Activated naive CD8-positive, alpha-beta T cell treated with anti-CD3 and anti-CD28 coated beads, Interleukin-2, amount 50 U/mL, for 16 hours (primary cell): ENCODE data around the gene RASGEF1C.

Experiments used
- DNase-seq: peaks from one replicate; pipeline ENCODE4 v3.0.0-alpha.2; 2020; ENCODE audit warnings: low read depth, low spot score

Gene RASGEF1C

DNA sequence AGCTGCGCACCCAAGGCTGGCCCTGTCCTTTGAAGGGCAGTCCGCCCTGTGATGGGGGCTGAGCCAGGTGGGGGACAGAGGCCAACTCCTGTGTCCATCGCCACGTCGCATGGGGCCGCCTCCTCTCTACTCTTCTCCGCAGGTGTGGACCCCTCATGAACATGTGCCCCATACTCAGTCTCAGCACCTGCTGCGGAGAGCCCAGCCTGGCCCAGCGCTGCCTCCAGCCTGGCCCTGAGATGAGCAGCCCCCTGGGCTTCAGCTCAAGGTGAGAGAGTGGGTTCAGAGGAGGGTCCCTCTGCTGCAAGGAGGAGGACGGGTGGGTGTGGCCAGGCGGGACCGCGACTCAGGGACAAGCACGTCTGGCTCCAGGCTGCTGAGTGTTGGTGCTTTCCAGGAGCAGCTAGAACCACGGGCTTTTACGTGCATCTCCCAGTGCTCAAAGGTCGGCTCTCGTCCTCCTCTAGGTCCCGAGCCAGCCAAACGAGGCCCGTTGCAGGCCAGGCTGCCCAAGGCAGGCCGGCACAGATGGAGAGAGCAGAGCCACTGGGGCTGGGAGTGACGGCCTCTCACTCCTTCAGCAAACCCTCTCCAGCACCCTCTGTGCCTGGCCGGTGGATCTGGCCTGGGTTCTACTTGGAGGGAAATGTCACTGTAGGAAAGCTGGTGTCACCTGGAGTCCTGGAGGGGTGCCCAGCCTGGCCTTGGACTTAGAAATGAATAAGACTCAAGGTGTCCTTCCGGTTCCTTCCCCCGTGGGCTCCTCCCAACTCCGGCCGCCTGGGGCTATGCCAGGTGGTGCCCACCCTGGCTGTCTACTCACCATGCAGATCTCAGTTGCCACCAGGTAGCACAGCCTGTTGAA is 88.5 kb downstream of the RASGEF1C start:
- DNase-seq, result no peak

DNA sequence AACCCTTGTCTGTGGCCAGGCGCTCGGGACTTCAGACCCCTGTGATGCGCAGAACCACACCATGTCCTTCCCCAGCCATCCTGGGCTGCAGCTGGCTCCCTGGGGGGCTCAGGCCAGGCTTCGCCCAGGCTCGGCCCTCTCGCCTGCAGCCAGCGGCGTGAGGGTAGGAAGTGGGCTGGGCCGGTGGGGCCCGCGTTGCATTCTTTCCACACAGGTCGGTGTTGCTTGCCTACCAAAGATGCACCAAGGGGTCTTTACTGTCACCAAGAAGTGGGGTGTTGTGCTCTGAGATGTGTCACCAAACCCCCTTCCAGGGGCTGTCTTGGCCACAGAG is 89.1 kb downstream of the RASGEF1C start:
- DNase-seq, result no peak

DNA sequence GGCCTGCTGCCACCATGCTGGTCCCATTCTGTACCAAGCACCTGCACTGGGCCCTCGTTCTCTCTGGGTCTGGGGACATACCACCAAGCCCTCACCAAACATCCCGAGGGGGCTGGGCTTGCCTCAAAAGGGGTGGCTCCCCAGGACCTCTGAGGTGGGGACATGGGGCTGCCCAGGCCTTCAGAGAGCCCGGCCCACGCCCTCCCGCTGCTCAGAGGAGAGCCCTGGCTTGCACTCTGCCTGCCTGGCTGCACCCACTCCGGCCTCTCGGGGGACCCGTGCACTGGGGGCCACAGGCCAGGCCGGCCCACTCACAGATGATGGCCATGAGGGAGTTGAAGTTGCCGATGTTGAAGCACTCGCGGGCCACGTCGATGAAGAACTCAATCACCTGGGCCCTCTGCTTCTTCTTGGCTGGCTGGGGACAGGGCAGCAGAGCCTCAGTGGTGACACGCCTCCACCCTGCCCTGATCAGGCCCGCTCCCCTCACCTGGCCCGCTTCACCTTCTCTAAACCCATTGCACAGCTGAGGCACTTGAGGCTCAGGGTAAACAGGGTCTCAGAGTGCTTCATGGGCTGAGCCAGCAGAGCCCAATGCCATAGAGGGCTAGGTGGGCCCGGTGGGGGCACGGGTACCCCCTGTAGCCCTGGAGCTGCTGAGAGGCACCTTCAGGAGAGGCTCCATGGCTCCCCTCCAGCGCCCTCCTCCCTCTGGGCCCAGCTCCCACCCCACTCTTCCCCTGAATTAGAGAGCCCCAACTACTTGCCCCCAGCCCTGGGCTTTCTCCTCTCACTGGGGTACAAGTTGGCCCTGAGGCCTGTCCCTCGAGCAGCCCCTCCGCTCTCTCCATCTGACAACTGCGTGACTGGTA is 89.7 kb downstream of the RASGEF1C start:
- DNase-seq, result no peak

DNA sequence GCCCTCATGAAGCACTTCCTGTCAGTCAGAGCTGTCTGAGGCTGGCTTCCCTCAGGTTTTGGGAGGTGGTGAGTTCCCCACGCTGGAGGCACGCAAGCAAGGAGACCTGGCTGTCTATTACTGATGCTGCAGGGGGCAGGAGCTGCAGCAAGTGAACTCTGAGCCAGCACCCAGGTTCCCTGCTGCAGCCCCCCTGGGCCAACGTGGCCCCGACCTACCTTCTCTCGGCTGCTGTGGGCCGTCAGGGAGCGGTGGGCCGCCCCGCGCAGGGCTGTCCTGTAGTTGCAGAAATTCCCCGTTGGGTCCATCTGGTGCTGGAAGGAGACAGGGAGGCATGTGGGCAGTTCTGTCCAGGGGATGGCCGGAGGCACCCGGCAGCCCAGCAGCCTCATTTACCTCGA is 90.6 kb downstream of the RASGEF1C start:
- no peak for DNase-seq

- no peak for DNase-seq
These were observed 91.8 kb downstream of the RASGEF1C start for GRCh38 chr5:180117000-180117725.

DNA sequence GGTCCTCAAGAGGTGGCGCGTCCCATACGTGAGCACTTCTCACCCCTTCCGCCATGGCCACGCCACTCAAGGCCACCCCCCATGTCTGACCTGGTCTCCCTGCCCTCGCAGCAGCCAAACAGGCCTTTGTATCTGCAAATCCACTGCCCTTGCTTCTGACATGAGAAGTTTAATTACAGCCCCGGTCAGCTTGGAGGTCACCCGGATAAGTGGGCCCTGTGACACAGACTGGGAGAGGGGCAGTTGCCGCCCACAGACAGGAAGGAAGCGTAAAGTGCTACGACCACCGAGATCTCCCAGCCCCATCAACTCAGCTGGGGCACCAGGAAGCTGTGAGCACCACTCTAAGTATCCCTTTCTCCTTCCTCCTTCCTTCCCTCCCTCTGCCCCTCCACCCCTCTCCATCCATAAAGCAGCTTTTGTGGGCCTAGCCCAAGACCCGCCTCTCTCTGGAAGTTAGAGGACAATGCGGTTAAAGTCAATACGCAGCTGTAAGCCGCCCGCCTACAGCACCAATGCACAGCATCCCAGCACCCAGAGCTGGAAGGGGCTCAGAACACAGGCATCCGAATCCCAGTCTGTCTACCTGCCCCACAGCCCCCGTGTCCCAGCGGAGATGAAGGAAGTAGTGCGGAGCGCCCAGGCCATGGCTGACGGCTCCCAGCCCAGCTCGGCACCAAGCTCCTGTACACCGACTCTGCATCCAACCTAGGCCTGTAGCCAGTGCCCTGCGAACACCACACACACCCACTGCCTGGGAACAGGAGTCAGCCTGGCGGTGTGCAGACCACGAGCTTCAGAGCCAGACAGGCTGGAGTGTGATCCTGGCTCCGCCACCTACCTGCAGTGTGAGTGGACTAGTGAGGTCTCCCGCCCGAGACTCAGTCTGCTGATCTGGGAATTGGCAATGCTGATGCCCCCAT is 92.7 kb downstream of the RASGEF1C start:
- DNase-seq, result no peak

GRCh38 chr5:180115326-180116076 is 93.5 kb downstream of the RASGEF1C start:
- DNase-seq, result no peak

GRCh38 chr5:180114304-180115003 is 94.6 kb downstream of the RASGEF1C start:
- DNase-seq, result no peak

- DNase-seq, result no peak
These were observed 95.2 kb downstream of the RASGEF1C start for GRCh38 chr5:180113660-180114303.

- no peak for DNase-seq
These were observed 96.7 kb downstream of the RASGEF1C start for GRCh38 chr5:180112181-180112861.

DNA sequence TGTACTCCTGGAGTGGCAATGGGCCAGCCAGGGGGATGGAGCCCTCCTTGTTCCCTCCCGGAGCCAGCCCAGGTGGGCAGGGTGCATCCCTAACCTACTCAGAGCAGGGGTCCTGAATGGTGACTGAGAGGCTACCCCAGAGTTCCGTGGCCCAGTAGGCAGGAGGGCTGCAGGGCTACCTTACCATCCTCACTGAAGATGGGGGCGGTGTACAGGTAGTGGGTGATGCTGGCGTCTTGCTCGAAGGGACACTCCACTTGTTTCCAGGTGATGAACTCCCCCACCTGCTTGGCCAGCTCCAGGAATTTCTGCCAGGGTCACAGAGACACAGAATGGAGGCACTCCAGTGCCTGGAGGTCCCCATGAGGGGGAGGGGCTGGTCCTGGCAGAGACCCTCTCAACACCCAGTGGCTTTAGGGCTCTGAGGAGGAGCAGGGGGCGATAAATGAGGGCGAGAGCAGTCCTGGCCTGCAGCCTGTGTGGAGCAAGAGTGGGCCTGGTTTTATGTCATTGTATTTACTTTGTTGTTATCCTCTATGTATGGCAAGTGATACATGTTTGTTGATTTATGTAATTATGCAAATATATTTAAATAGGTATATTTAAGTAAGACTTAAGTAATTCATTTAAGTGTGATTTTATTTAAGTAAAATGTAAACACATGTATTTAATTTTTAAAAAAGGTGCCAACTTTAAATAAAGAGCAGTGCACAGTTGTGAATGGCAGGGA is 97.6 kb downstream of the RASGEF1C start:
- no peak for DNase-seq

DNA sequence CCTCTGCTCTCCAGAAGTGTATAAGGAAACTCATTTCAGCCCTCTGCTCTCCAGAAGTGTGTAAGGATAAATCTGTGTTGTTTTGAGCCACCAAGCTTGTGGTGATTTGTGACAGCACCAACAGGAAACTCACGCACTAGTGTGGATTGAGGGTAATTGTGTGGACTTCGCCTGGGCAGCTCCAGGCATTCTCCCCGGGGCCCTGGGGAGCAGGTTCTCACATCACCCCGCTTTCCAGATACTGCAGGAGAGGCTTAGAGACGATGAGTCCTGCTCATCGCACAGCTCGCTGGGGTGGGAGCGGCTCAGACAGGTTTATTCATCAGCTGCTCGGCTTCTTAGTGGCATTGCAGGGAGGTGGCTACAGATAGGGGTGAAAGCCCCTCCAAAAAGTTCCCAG is 99.1 kb downstream of the RASGEF1C start:
- DNase-seq, result no peak

DNA sequence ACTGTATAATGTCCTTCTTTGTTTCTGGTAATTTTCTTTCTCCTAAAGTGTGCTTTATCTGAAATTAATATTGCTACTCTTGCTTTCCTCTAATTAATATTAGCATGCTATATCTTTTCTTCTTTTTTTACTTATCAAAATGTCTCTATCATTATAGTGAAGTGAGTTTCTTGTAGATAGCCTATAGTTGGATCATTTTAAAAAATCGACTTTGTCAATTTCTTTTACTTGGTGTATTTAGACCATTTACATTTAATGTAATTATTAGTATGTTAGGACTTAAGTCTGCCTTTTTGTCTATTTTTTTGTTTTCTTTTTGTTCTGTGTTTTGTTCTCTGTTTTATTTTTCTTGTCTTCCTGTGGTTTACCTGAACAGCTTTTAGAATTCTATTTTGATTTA is 102.0 kb downstream of the RASGEF1C start:
- DNase-seq, result no peak

DNA sequence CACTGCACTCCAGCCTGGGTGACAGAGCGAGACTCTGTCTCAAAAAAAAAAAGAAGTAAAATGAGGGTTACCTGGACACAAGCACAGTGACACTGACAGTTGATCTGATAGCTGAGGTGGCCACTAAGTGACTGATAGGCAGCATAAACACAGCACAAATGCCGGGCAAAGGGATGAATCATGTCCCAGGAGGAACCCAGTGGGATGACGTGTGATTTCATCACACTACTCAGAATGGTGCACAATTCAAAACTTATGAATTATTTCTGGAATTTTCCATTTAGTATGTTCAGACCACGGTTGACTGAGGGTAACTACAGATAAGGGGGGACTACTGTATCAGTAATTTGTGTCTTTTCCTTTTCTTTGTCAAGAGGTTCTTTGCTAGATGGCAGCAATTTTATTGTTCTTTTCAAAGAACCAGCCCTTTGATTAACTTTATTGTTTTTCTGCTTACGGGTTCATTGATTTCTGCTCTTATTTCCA is 103.1 kb downstream of the RASGEF1C start:
- no peak for DNase-seq

GRCh38 chr5:180104168-180104530 is 104.9 kb downstream of the RASGEF1C start:
- DNase-seq, result no peak

DNA sequence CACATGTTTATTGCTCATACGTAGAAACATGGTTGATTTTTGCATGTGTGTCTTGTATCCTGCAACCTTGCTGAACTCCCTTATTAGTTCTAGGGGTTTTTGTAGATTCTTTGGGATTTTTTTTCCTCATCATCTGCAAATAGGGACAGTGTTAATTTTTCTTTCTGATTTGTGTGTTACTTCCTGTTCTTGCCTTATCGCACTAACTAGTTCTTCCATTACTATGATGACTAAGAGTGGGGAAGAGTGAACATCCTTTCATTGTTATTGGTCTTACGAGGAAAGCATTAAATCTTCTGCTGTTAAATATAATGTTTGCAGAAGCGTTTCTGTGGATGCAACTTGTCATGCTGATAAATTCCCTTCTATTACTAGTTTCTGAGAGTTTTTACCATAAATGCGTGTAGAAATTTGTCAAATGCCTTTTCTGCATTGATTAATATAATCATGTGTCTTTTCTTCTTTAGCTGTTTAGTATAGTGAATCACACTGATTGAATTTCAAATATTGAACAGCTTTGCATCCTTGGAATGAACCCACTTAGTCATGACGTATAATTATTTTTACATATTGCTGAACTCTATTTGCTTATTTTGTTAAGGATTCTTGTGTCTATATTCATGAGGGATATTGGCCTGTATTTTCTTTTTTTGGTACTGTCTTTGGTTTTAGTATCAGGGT is 105.4 kb downstream of the RASGEF1C start:
- no peak for DNase-seq

GRCh38 chr5:180102636-180103035 is 106.4 kb downstream of the RASGEF1C start:
- no peak for DNase-seq
